OCI-LY7 (cell line): Measurements from ENCODE around the gene SNTB2.

Experiments
- CTCF ChIP-seq: fragments of 200-600 bp; sonication (generic); conservative IDR thresholded peaks from 2 replicates; pipeline ENCODE4 v1.5.1; 2014; ENCODE audit warnings: mild to moderate bottlenecking, antibody characterized with exemption, low read length, moderate library complexity, mixed read lengths
- EZH2phosphoT487 ChIP-seq: fragments of 200-600 bp; sonication (generic); IDR thresholded peaks from 2 replicates; pipeline ENCODE4 v1.6.1; 2018; ENCODE audit warnings: low read depth, borderline replicate concordance, mild to moderate bottlenecking, mixed run types, antibody characterized with exemption, low read length, moderate library complexity, mixed read lengths

GRCh38 chr16:69316595-69317034 lies 129.7 kb downstream of the SNTB2 start:
- no peak for TF ChIP-seq EZH2phosphoT487
- TF ChIP-seq CTCF, result no peak
